CD4-positive, CD25-positive, alpha-beta regulatory T cell (primary cell): Measurements from ENCODE around the gene YPEL3. TPM values are rescaled to one million over a fixed set of nuclear protein-coding genes. Genes with fewer than 3 reads are reported as not detected.

Experiments
- ATAC-seq, 2 donors: fragments of 150-1000 bp; cut with Tn5 transposase; one replicate each; pipeline ENCODE4 v1.10.0; 2021; ENCODE audit warnings: low read depth in 2 of 2, moderate number of reproducible peaks in 2 of 2, moderate library complexity in 1 of 2
- DNase-seq, 3 donors: peaks; one replicate each; pipeline versions ENCODE4 v3.0.0 to v3.0.0-alpha.2; 2012 to 2022; ENCODE audit warnings: mixed read lengths in 1 of 3
- H3K27ac ChIP-seq: one replicate; pipeline ENCODE4 v1.7.0; 2013; ENCODE audit warnings: mild to moderate bottlenecking, low read length; ENCODE audit not compliant: insufficient read depth, poor library complexity, severe bottlenecking
- H3K27me3 ChIP-seq: one replicate; pipeline ENCODE4 v1.7.0; 2013; ENCODE audit warnings: low read length; ENCODE audit not compliant: control insufficient read depth, insufficient read depth
- H3K36me3 ChIP-seq: one replicate; pipeline ENCODE4 v1.7.0; 2013; ENCODE audit warnings: mild to moderate bottlenecking, low read length, moderate library complexity; ENCODE audit not compliant: control insufficient read depth, insufficient read depth
- H3K4me1 ChIP-seq: 2 replicates; pipeline ENCODE4 v1.7.0; 2013; ENCODE audit warnings: mild to moderate bottlenecking, low read length; ENCODE audit not compliant: insufficient read depth, control insufficient read depth, poor library complexity, severe bottlenecking
- H3K4me3 ChIP-seq: one replicate; pipeline ENCODE4 v1.7.0; 2013; ENCODE audit warnings: low read depth, mild to moderate bottlenecking, low read length, moderate library complexity
- H3K9me3 ChIP-seq, 2 experiments: 1 replicate in 1 of 2; 2 replicates in 1 of 2; pipeline ENCODE4 v1.7.0; 2013; ENCODE audit warnings: low read length in 2 of 2, mild to moderate bottlenecking in 1 of 2, moderate library complexity in 1 of 2; ENCODE audit not compliant: control insufficient read depth in 2 of 2
- H3K27ac Mint-ChIP-seq, 3 donors: one replicate each; pipeline ENCODE4 v1.8.0; 2020 to 2022; ENCODE audit warnings: mild to moderate bottlenecking in 3 of 3, mixed read lengths in 3 of 3, moderate library complexity in 2 of 3
- H3K27me3 Mint-ChIP-seq: one replicate; pipeline ENCODE4 v1.8.0; 2022; ENCODE audit warnings: mild to moderate bottlenecking, mixed read lengths
- H3K36me3 Mint-ChIP-seq: one replicate; pipeline ENCODE4 v1.8.0; 2020; ENCODE audit warnings: mixed read lengths
- H3K4me1 Mint-ChIP-seq, 4 donors: one replicate each; pipeline ENCODE4 v1.8.0; 2020 to 2022; ENCODE audit warnings: mixed read lengths in 4 of 4, mild to moderate bottlenecking in 1 of 4
- H3K4me3 Mint-ChIP-seq, 4 donors: one replicate each; pipeline ENCODE4 v1.8.0; 2020 to 2022; ENCODE audit warnings: mild to moderate bottlenecking in 4 of 4, mixed read lengths in 4 of 4, moderate library complexity in 3 of 4
- H3K9me3 Mint-ChIP-seq, 7 donors: one replicate each; pipeline ENCODE4 v1.8.0; 2020 to 2022; ENCODE audit warnings: mixed read lengths in 7 of 7, mild to moderate bottlenecking in 3 of 7, moderate library complexity in 2 of 7
- polyA plus RNA-seq, 4 donors: library from polyadenylated mRNA; unstranded; fragments of 300-500 nt; fragmentation: Illumina TruSeq; gene quantifications; one replicate each; pipeline ENCODE4 v1.2.3, GENCODE V29; 2021
- total RNA-seq: library from RNA; stranded (reverse); gene quantifications from one replicate; pipeline ENCODE4 v1.2.3, GENCODE V29; 2022

Gene YPEL3
- total and polyA plus RNA-seq, 5 donors from 2014 or later: 121 to 319 (median 292) TPM

GRCh38 chr16:30092373-30093010, 3.5 kb downstream of the YPEL3 start:
- Mint-ChIP-seq H3K4me3 (peak overlapping the region; percentile 88 to 90 (median 90)), H3K4me1 (peaks cover 8 to 59% (median 24%) of the 10 kb centered on the region in 4 donors), H3K27me3 (no peaks in the 10 kb centered on the region), H3K36me3 (peaks cover 15% of the 10 kb centered on the region), H3K9me3 (peaks cover 0 to 11% (median 0%) of the 10 kb centered on the region in 7 donors), H3K27ac (peak overlapping the region; percentile 84 to 97 (median 96))
- Histone ChIP-seq H3K27me3 (no peaks in the 10 kb centered on the region), H3K4me3 (peak overlapping the region; percentile 65), H3K4me1 (peaks cover 52% of the 10 kb centered on the region), H3K27ac (peak overlapping the region; percentile 81), H3K9me3 (peaks cover under 1 to 11% of the 10 kb centered on the region in 2 experiments), H3K36me3 (peaks cover 14% of the 10 kb centered on the region)
- ATAC-seq (peak; percentile 5 to 6), DNase-seq (peak; percentile 53 to 77 (median 57))

- H3K4me1 ChIP-seq: peaks cover 52% of the 10 kb centered on the region
- H3K4me1 Mint-ChIP-seq: peaks cover 8 to 59% (median 24%) of the 10 kb centered on the region in 4 donors
- peak; percentile 90 to 95 (median 93) for DNase-seq
Measured at GRCh38 chr16:30091474-30092372, 4.3 kb downstream of the YPEL3 start, which contains the start of gene TBX6. TBX6 (minus strand) TSS chr16:30091924; CDS start chr16:30091193, 731 bp downstream.

GRCh38 chr16:30090610-30091331, 5.2 kb downstream of the YPEL3 start:
- Mint-ChIP-seq H3K36me3 (peaks cover 18% of the 10 kb centered on the region), H3K9me3 (peaks cover 0 to 5% (median 0%) of the 10 kb centered on the region in 7 donors), H3K27me3 (no peaks in the 10 kb centered on the region), H3K27ac (peak overlapping the region; percentile 71 to 83 (median 78)), H3K4me1 (peaks cover 8 to 57% (median 24%) of the 10 kb centered on the region in 4 donors), H3K4me3 (peak overlapping the region; percentile 60 to 92 (median 66))
- Histone ChIP-seq H3K9me3 (no peaks in the 10 kb centered on the region), H3K27me3 (no peaks in the 10 kb centered on the region), H3K4me3 (no peak overlapping the region), H3K4me1 (peaks cover 52% of the 10 kb centered on the region), H3K27ac (no peak overlapping the region), H3K36me3 (peaks cover 14% of the 10 kb centered on the region)
- DNase-seq: no peak
- no peak for ATAC-seq

More at GRCh38 chr16:30091474-30092372, 4.3 kb downstream of the YPEL3 start, which contains the start of gene TBX6:
- peaks cover 0 to 4% of the 10 kb centered on the region in 2 experiments for H3K9me3 ChIP-seq
- peaks cover 18% of the 10 kb centered on the region for H3K36me3 Mint-ChIP-seq
- H3K27me3 ChIP-seq: no peaks in the 10 kb centered on the region
- peaks cover 0 to 9% (median 0%) of the 10 kb centered on the region in 7 donors for H3K9me3 Mint-ChIP-seq
- H3K27me3 Mint-ChIP-seq: no peaks in the 10 kb centered on the region
- peak within 1 kb of the TSS; percentile 81 for H3K27ac ChIP-seq
- ATAC-seq: peak; percentile 87 to 90
- peak within 1 kb of the TSS; percentile 65 for H3K4me3 ChIP-seq
- peak within 1 kb of the TSS; percentile 88 to 90 (median 90) for H3K4me3 Mint-ChIP-seq
- peaks cover 14% of the 10 kb centered on the region for H3K36me3 ChIP-seq
- H3K27ac Mint-ChIP-seq: peak within 1 kb of the TSS; percentile 84 to 97 (median 96)

- Histone ChIP-seq H3K36me3 (peaks cover 16% of the 10 kb centered on the region), H3K4me1 (peaks cover 35% of the 10 kb centered on the region), H3K27me3 (no peaks in the 10 kb centered on the region), H3K4me3 (no peak overlapping the region), H3K9me3 (no peaks in the 10 kb centered on the region), H3K27ac (no peak overlapping the region)
- Mint-ChIP-seq H3K4me1 (peaks cover 4 to 49% (median 16%) of the 10 kb centered on the region in 4 donors), H3K9me3 (peaks cover 0 to 1% (median 0%) of the 10 kb centered on the region in 7 donors), H3K4me3 (peak overlapping the region in 2 of 4 donors; percentile 57 to 67), H3K27me3 (no peaks in the 10 kb centered on the region), H3K27ac (peak overlapping the region in 1 of 3 donors; percentile 78), H3K36me3 (peaks cover 13% of the 10 kb centered on the region)
- ATAC-seq: no peak
- DNase-seq: no peak
Measured at GRCh38 chr16:30088832-30089624, 7.0 kb downstream of the YPEL3 start.

- no peak overlapping the region for H3K27ac ChIP-seq
- peaks cover 31% of the 10 kb centered on the region for H3K4me1 ChIP-seq
- no peak overlapping the region for H3K4me3 ChIP-seq
- DNase-seq (no peak), ATAC-seq (no peak)
- Mint-ChIP-seq H3K27ac (peak overlapping the region; percentile 25 to 67 (median 35)), H3K9me3 (no peaks in the 10 kb centered on the region), H3K27me3 (no peaks in the 10 kb centered on the region), H3K4me3 (peak overlapping the region in 1 of 4 donors; percentile 23), H3K36me3 (peaks cover 14% of the 10 kb centered on the region), H3K4me1 (peaks cover 4 to 47% (median 14%) of the 10 kb centered on the region in 4 donors)
- H3K27me3 ChIP-seq: no peaks in the 10 kb centered on the region
- peaks cover 19% of the 10 kb centered on the region for H3K36me3 ChIP-seq
- no peaks in the 10 kb centered on the region for H3K9me3 ChIP-seq
Measured at GRCh38 chr16:30088237-30088831, 7.7 kb downstream of the YPEL3 start.

GRCh38 chr16:30087181-30087898, 8.7 kb downstream of the YPEL3 start:
- Histone ChIP-seq H3K9me3 (no peaks in the 10 kb centered on the region), H3K4me1 (peaks cover 21% of the 10 kb centered on the region), H3K27me3 (no peaks in the 10 kb centered on the region), H3K36me3 (peaks cover 29% of the 10 kb centered on the region), H3K27ac (no peak overlapping the region), H3K4me3 (no peak overlapping the region)
- no peaks in the 10 kb centered on the region for H3K27me3 Mint-ChIP-seq
- no peak overlapping the region for H3K27ac Mint-ChIP-seq
- DNase-seq (no peak), ATAC-seq (no peak)
- peaks cover 18% of the 10 kb centered on the region for H3K36me3 Mint-ChIP-seq
- peaks cover 0 to 39% (median 7%) of the 10 kb centered on the region in 4 donors for H3K4me1 Mint-ChIP-seq
- H3K9me3 Mint-ChIP-seq: peaks cover 0 to 2% (median 0%) of the 10 kb centered on the region in 7 donors
- H3K4me3 Mint-ChIP-seq: no peak overlapping the region
